Measurements from ENCODE around the gene CPXM2.

Gene CPXM2

DNA sequence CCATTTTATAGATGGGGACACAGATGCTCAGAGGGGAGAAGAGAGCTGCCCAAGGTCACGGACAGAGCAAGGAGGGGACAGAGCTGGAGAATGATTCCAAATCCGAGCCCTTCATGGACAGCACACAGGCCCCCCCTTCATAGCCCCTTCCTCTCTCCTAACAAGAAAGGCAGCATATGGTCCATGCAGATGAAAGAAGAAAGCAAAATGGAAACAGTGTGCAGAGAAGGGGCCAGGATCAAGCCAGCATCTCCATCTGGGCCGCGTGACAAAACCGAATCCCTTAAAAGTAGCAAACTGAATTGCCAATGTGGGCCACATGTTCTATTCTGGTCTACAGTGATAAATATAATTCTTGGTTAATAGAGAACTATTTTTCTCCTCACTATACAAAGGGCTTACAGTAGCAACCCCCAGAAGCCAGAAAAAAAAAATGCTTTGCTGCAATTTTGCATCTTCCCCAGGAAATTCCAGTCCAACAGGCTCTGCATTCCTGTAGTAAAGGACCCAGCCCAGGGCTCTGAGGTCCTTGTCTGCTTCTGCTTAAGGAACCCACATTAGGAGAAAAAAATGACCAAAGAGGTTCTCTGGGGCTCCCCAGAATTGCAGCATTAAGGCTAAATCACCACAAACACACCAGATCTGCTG lies 7.8 kb downstream of the CPXM2 start:
- TF ChIP-seq Cebpa-rat (IDR thresholded peaks at IDR 0.05), result no peak
- no peak overlapping the region for H3K27ac ChIP-seq
- no peaks in the 10 kb centered on the region for H3K27me3 ChIP-seq
- no peak overlapping the region for H3K9ac ChIP-seq
- H3K4me1 ChIP-seq, result peaks cover 0 to 11% (median 5%) of the 10 kb centered on the region in 10 experiments; a peak in 7 of 20 replicates
- no peaks in the 10 kb centered on the region for H3K36me3 ChIP-seq
- H3K4me2 ChIP-seq, result no peak overlapping the region
- H3K9me3 ChIP-seq (replicated peaks in 1 of 11), result no peaks in the 10 kb centered on the region
- no peak overlapping the region for H3K4me3 ChIP-seq
- no peaks in the 10 kb centered on the region for H4K20me1 ChIP-seq

DNA sequence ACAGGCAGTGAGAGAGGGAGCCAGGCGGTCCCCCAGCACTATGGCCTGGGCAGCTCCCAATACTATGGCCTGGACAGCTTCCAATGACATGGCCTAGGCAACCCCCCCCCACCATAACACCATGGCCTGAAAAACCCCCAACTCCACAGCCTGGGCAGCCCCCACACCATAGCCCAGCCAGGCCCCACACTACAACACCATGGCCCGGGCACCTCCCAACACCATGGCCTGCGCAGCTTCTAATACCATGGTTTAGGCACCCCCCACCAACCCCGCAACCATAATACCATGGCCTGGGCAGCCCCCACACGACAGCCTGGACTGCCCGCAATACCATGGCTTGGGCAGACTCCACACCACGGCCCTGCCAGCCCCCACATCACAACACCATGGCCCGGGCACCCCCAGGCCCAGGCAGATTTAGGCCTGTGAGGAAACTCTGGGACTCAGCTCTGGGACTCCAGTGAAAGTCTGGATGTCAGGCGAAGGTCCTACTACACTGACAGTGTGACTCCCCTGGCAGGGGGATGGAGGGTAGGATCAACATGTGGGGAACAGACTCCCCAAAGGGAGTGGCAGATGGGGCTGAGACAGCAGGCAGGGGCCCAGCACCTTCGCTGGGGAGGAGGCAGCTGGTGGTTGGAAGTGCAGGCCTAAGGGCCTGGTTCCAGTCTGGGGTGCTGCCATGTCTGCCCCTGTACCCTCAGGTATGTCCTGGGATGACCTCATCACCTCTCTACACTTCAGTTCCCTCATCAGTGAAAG lies 8.7 kb downstream of the CPXM2 start:
- peaks cover 0 to 8% (median 5%) of the 10 kb centered on the region in 10 experiments; a peak in 7 of 20 replicates for H3K4me1 ChIP-seq
- no peaks in the 10 kb centered on the region for H3K36me3 ChIP-seq
- H3K4me3 ChIP-seq, result no peak overlapping the region
- no peaks in the 10 kb centered on the region for H4K20me1 ChIP-seq
- no peak overlapping the region for H3K27ac ChIP-seq
- no peaks in the 10 kb centered on the region for H3K27me3 ChIP-seq
- H3K9ac ChIP-seq, result no peak overlapping the region
- no peaks in the 10 kb centered on the region; a peak in 1 of 22 replicates for H3K9me3 ChIP-seq (replicated peaks in 1 of 11)
- TF ChIP-seq Cebpa-rat (IDR thresholded peaks at IDR 0.05), result no peak
- H3K4me2 ChIP-seq, result no peak overlapping the region

- Histone ChIP-seq H3K27ac (no peak overlapping the region), H3K4me3 (no peak overlapping the region), H3K36me3 (no peaks in the 10 kb centered on the region), H4K20me1 (no peaks in the 10 kb centered on the region), H3K9me3 (replicated peaks in 1 of 11) (peaks cover 0 to 4% (median 2%) of the 10 kb centered on the region in 11 experiments; a peak in 6 of 22 replicates), H3K27me3 (no peaks in the 10 kb centered on the region), H3K4me2 (no peak overlapping the region), H3K9ac (no peak overlapping the region), H3K4me1 (peaks cover 0 to 1% (median 0%) of the 10 kb centered on the region in 10 experiments; a peak in 2 of 20 replicates)
- TF ChIP-seq Cebpa-rat (IDR thresholded peaks at IDR 0.05), result no peak
Measured at GRCh38 chr10:123882177-123882576, 9.4 kb downstream of the CPXM2 start.

GRCh38 chr10:123879606-123880257 lies 11.9 kb downstream of the CPXM2 start:
- TF ChIP-seq Cebpa-rat (IDR thresholded peaks at IDR 0.05), result no peak

GRCh38 chr10:123878666-123879303 lies 12.8 kb downstream of the CPXM2 start:
- H3K4me3 ChIP-seq, result no peak overlapping the region
- H3K27me3 ChIP-seq, result no peaks in the 10 kb centered on the region
- H3K4me2 ChIP-seq, result no peak overlapping the region
- TF ChIP-seq Cebpa-rat (IDR thresholded peaks at IDR 0.05), result no peak
- no peak overlapping the region for H3K27ac ChIP-seq
- no peaks in the 10 kb centered on the region for H3K36me3 ChIP-seq
- no peak overlapping the region for H3K9ac ChIP-seq
- H3K9me3 ChIP-seq (replicated peaks in 1 of 11), result peaks cover 0 to 12% (median 6%) of the 10 kb centered on the region in 11 experiments; a peak in 9 of 22 replicates
- no peaks in the 10 kb centered on the region for H3K4me1 ChIP-seq
- H4K20me1 ChIP-seq, result no peaks in the 10 kb centered on the region

More at GRCh38 chr10:123879606-123880257, 11.9 kb downstream of the CPXM2 start:
- no peak overlapping the region for H3K9ac ChIP-seq
- no peaks in the 10 kb centered on the region for H3K36me3 ChIP-seq
- no peaks in the 10 kb centered on the region for H4K20me1 ChIP-seq
- H3K27ac ChIP-seq, result no peak overlapping the region
- no peak overlapping the region for H3K4me2 ChIP-seq
- peaks cover 0 to 9% (median 3%) of the 10 kb centered on the region in 11 experiments; a peak in 6 of 22 replicates for H3K9me3 ChIP-seq (replicated peaks in 1 of 11)
- H3K4me3 ChIP-seq, result no peak overlapping the region
- no peaks in the 10 kb centered on the region for H3K4me1 ChIP-seq
- no peaks in the 10 kb centered on the region for H3K27me3 ChIP-seq

- Histone ChIP-seq H4K20me1 (no peaks in the 10 kb centered on the region), H3K9ac (no peak overlapping the region), H3K4me1 (peaks cover 0 to 20% (median 11%) of the 10 kb centered on the region in 10 experiments; a peak in 12 of 20 replicates), H3K27ac (no peak overlapping the region), H3K4me2 (peak overlapping the region in 8 of 11 experiments; percentile 5 to 36 (median 18); a peak in 10 of 22 replicates), H3K4me3 (no peak overlapping the region), H3K9me3 (replicated peaks in 1 of 11) (peaks cover 0 to 17% (median 10%) of the 10 kb centered on the region in 11 experiments; a peak in 10 of 22 replicates), H3K27me3 (no peaks in the 10 kb centered on the region), H3K36me3 (no peaks in the 10 kb centered on the region)
- no peak for TF ChIP-seq Cebpa-rat (IDR thresholded peaks at IDR 0.05)
Measured at GRCh38 chr10:123870260-123870659, 21.3 kb downstream of the CPXM2 start.

DNA sequence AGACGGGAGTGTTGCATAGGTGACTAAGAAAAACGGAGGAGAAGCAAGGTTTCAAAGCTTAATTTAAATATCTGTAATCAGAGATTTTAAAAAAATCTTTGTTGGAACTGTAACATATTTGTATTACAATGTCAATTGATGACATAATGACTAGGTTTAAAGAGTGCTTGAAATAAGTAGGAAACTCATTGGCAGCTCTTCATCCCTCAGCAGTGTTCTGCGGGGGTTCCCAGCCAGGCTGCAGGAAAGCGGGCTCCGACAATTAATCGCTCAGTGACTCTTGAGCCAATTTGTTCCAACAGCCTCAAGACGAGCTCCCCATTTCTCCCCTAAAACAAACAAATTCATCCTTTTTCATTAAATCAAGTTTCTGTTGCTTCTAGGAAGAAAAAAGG lies 22.6 kb downstream of the CPXM2 start:
- Histone ChIP-seq H3K9ac (no peak overlapping the region), H3K4me3 (no peak overlapping the region), H3K9me3 (replicated peaks in 1 of 11) (peaks cover 0 to 16% (median 9%) of the 10 kb centered on the region in 11 experiments; a peak in 9 of 22 replicates), H3K27ac (no peak overlapping the region), H3K4me2 (no peak overlapping the region), H4K20me1 (no peaks in the 10 kb centered on the region), H3K27me3 (no peaks in the 10 kb centered on the region), H3K36me3 (no peaks in the 10 kb centered on the region), H3K4me1 (peaks cover 0 to 27% (median 16%) of the 10 kb centered on the region in 10 experiments; a peak in 13 of 20 replicates)
- TF ChIP-seq Cebpa-rat (IDR thresholded peaks at IDR 0.05), result no peak

DNA sequence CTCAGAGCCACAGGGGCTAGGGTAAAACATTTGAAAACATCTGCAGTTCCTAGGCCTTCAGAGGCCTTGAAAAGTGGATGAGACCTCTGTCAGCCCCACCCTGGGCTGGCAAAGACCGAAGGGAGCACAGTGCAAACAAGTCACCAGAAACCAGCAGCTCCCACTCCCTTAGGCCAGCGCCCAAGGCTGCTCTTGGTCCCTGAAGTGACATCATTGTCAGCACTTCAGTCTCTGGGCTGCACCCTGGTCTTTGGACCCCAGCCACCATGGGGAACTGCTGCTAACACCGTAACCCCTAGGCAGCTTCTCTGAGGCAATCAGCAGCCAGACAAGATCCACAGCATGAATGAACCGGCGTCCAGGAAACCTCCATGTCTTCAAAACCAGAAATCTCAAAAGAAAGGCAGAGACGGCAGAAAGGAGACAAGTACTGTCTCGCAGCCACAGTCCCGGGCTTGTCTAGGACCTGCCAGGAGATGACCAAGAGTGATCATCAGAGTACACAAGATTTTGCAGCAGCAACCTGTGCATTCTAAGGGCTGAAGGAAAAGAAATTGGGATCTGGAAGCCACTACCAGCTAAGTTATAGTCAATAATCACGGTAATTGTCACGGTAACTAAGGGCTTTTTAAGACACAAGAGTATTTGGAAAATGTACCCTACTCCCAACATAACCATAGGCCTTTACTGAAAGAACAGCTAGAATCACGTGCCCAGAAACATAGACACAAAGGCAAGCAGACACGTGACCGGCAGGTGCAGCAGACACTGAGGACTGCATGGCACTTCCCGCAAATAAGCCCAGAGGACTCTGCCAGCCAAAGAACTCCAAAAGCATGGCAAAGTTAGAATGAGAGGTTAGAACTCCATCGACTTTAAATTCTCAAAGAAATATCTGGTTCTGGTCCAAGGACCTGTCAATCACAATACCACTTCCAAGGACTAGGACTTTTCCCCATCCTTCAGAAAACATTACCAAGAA lies 23.3 kb downstream of the CPXM2 start:
- no peak for TF ChIP-seq Cebpa-rat (IDR thresholded peaks at IDR 0.05)
- Histone ChIP-seq H3K9ac (no peak overlapping the region), H3K4me3 (no peak overlapping the region), H4K20me1 (no peaks in the 10 kb centered on the region), H3K4me2 (no peak overlapping the region), H3K27me3 (no peaks in the 10 kb centered on the region), H3K36me3 (no peaks in the 10 kb centered on the region), H3K4me1 (peaks cover 0 to 27% (median 16%) of the 10 kb centered on the region in 10 experiments; a peak in 13 of 20 replicates), H3K9me3 (replicated peaks in 1 of 11) (peaks cover 0 to 9% (median 2%) of the 10 kb centered on the region in 11 experiments; a peak in 6 of 22 replicates), H3K27ac (no peak overlapping the region)
